Testis (tissue), 3 donors: ENCODE data around the gene PPP1R27. TPM values are rescaled to one million over a fixed set of nuclear protein-coding genes. Genes with fewer than 3 reads are reported as not detected.

ENCODE experiments used
- DNase-seq: peaks from one replicate; pipeline ENCODE4 v3.0.0-alpha.2; 2019
- H3K27ac ChIP-seq, 2 donors: fragments of 200-600 bp; sonication (generic); one replicate each; pipeline ENCODE4 v1.5.1; 2019
- H3K27me3 ChIP-seq: fragments of 200-600 bp; sonication (generic); one replicate; pipeline ENCODE4 v1.5.1; 2019
- H3K36me3 ChIP-seq: fragments of 200-600 bp; sonication (generic); one replicate; pipeline ENCODE4 v1.5.1; 2017; ENCODE audit warnings: low read depth; ENCODE audit errors: missing control alignments
- H3K4me1 ChIP-seq: fragments of 200-600 bp; sonication (generic); one replicate; pipeline ENCODE4 v1.5.1; 2019
- H3K4me3 ChIP-seq, 2 donors: fragments of 200-600 bp; sonication (generic); one replicate each; pipeline ENCODE4 v1.5.1; 2017 to 2019
- H3K9me3 ChIP-seq: fragments of 200-600 bp; sonication (generic); one replicate; pipeline ENCODE4 v1.5.1; 2017
- CTCF ChIP-seq, 3 experiments: fragments of 450-650 bp in 2 of 3; fragments of 200-600 bp in 1 of 3; sonication (generic) in 1 of 3; IDR thresholded peaks; one replicate each; pipeline ENCODE4 v1.5.1; 2016 to 2019; ENCODE audit warnings: antibody characterized with exemption in 3 of 3, mild to moderate bottlenecking in 2 of 3, moderate library complexity in 1 of 3
- POLR2A ChIP-seq: fragments of 450-650 bp; IDR thresholded peaks from one replicate; pipeline ENCODE4 v1.6.1; 2017; ENCODE audit warnings: antibody characterized with exemption, mild to moderate bottlenecking, moderate library complexity
- WGBS, 2 donors: methylation state at CpG; one replicate each; pipeline ENCODE4 v1.1.5; 2018; 5-methylcytosine and 5-hydroxymethylcytosine counted together
- intact Hi-C: fragments of 100-400 bp; cut with DNase I; formaldehyde crosslinking; loops from one replicate; pipeline ENCODE4 v1.15.1; 2023; ENCODE audit warnings: low total_unique reads
- polyA plus RNA-seq: library from polyadenylated mRNA; stranded (reverse); fragments of 350-450 nt; fragmentation: Illumina TruSeq; extraction: RNeasy Lipid Tissue Mini Kit (QIAGEN cat#74804); gene quantifications from one replicate; pipeline ENCODE4 v1.2.3, GENCODE V29; 2014; ENCODE audit warnings: low read depth, low replicate concordance; ENCODE audit not compliant: insufficient read depth
- total RNA-seq, 2 donors: library from RNA; depleted of rRNA; stranded (reverse); fragments of >200 nt; gene quantifications; one replicate each; pipeline ENCODE4 v1.2.3, GENCODE V29; 2016

The PPP1R27 gene
- total and polyA plus RNA-seq, 3 donors from 2014 or later, result 1.6 to 7.5 (median 1.9) TPM

DNA sequence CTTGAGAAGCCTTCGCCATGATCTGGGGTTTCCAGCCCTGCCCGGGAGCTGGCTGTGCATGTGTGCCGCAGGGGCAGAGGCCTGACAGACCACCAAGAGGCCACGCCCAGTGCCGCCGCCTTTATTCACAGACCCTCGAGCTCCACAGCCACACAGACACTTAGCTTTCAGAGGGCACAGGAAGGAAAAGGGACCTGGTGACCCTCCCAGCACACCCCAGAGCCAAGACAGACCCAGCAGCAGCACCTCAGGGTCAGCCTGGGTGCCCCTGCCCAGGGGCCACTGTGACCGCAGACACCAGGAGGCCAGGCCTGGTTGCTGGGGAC lies 12.6 kb downstream of the PPP1R27 start:
- no peaks in the 10 kb centered on the region for H3K9me3 ChIP-seq
- no peak for DNase-seq
- peaks cover 20% of the 10 kb centered on the region for H3K4me1 ChIP-seq
- WGBS, 2 donors, result 89 to 90% methylated on average over 4 to 8 of the region's 8 CpGs
- H3K27ac ChIP-seq, result peak overlapping the region in 1 of 2 donors; percentile 1
- H3K27me3 ChIP-seq, result no peaks in the 10 kb centered on the region
- no peak overlapping the region for H3K4me3 ChIP-seq
- no peaks in the 10 kb centered on the region for H3K36me3 ChIP-seq
- intact Hi-C loops, result no loop called here
- TF ChIP-seq CTCF (IDR thresholded peaks at IDR 0.05), result no peak
- no peak for TF ChIP-seq POLR2A

GRCh38 chr17:81821603-81822311 lies 13.1 kb downstream of the PPP1R27 start:
- no peaks in the 10 kb centered on the region for H3K27me3 ChIP-seq
- H3K36me3 ChIP-seq, result no peaks in the 10 kb centered on the region
- TF ChIP-seq POLR2A (no peak), CTCF (IDR thresholded peaks at IDR 0.05) (peak; percentile 36 to 46 (median 43))
- no peaks in the 10 kb centered on the region for H3K9me3 ChIP-seq
- peak overlapping the region in 1 of 2 donors; percentile 1 for H3K27ac ChIP-seq
- DNase-seq, result peak; percentile 87
- intact Hi-C loops, result no loop called here
- no peak overlapping the region for H3K4me3 ChIP-seq
- WGBS, 2 donors, result 34 to 59% methylated on average over 4 to 20 of the region's 20 CpGs
- H3K4me1 ChIP-seq, result peaks cover 20% of the 10 kb centered on the region

DNA sequence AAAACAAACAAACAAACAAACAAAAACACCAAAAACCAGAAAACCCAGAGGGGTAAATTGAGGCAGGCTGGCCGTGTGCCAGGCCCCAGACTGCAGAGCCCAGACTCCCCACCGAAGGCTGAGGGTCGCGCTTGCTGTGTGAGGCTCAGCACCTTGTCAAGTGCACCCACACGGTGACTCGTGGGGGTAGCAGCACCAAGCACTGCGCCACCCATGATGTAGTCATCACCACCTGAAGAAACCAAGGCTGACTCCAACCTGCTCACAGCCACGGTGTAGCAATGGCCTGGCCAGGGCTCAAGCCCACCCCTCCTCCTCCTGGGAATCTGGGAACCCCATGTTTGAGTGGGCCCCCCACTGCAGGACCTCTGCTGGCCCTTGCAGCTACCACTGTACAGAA lies 13.7 kb downstream of the PPP1R27 start:
- H3K27ac ChIP-seq, result no peak overlapping the region
- peaks cover 20% of the 10 kb centered on the region for H3K4me1 ChIP-seq
- 86 to 87% methylated on average over 8 of the region's 8 CpGs for WGBS, 2 donors
- intact Hi-C loops, result no loop called here
- no peaks in the 10 kb centered on the region for H3K36me3 ChIP-seq
- no peak for DNase-seq
- no peak overlapping the region for H3K4me3 ChIP-seq
- H3K27me3 ChIP-seq, result no peaks in the 10 kb centered on the region
- H3K9me3 ChIP-seq, result no peaks in the 10 kb centered on the region
- TF ChIP-seq CTCF (IDR thresholded peaks at IDR 0.05) (no peak), POLR2A (no peak)

DNA sequence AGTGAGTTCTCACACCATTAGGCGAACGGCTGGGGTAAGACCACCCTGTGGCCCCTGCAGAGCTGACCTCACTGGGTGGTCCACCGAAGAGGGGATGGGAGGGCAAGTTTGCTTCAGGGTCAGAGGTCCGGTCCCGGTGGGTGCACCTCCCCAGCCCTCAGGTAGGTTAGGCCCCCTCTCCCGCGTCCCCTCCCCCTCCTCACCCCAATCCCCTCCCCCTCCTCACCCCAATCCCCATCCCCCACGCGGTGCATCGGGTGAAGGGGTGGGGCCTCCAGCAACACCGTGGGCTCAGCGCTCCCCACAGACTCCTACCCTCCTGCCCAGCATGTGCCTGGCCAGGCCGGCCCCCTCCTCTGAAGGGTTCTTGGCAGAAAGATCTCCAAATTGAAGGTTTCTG lies 15.1 kb downstream of the PPP1R27 start:
- 45% methylated on average over 13 of the region's 13 CpGs; no CpG with 5 or more reads in 1 of the 2 donors for whole genome bisulfite sequencing, 2 donors
- Histone ChIP-seq H3K4me1 (peaks cover 20% of the 10 kb centered on the region), H3K4me3 (no peak overlapping the region), H3K27ac (no peak overlapping the region), H3K36me3 (no peaks in the 10 kb centered on the region), H3K9me3 (no peaks in the 10 kb centered on the region), H3K27me3 (no peaks in the 10 kb centered on the region)
- intact Hi-C loops, result no loop called here
- no peak for TF ChIP-seq CTCF (IDR thresholded peaks at IDR 0.05)
- TF ChIP-seq POLR2A, result no peak
- no peak for DNase-seq

GRCh38 chr17:81817758-81818147 lies 17.1 kb downstream of the PPP1R27 start:
- intact Hi-C loops, result no loop called here
- H3K36me3 ChIP-seq, result no peaks in the 10 kb centered on the region
- no peaks in the 10 kb centered on the region for H3K27me3 ChIP-seq
- no peak for DNase-seq
- H3K27ac ChIP-seq, result no peak overlapping the region
- WGBS, 2 donors, result 31 to 46% methylated on average over 7 of the region's 7 CpGs
- TF ChIP-seq CTCF (IDR thresholded peaks at IDR 0.05) (no peak), POLR2A (no peak)
- H3K9me3 ChIP-seq, result no peaks in the 10 kb centered on the region
- H3K4me3 ChIP-seq, result no peak overlapping the region
- H3K4me1 ChIP-seq, result peaks cover 19% of the 10 kb centered on the region
